OCI-LY7 (cell line): ENCODE data around the gene TMEM273. TPM values are rescaled to one million over a fixed set of nuclear protein-coding genes. Genes with fewer than 3 reads are reported as not detected.

Experiments used
- BruUV-seq: library from RNA; stranded (reverse); fragments of 400-500 nt; replicated peaks from 2 replicates; lab custom pipeline; 2021; lab: Mats Ljungman, UMichigan
- CTCF ChIA-PET: fragments of 300-600 bp; sonication (Branson Sonifier 250); formaldehyde crosslinking; loops from one replicate; lab custom pipeline; 2022; ENCODE audit warnings: antibody characterized with exemption; ENCODE audit not compliant: unreplicated experiment; lab: Charles Lee
- POLR2A ChIA-PET: fragments of 300-600 bp; sonication (Branson Sonifier 250); formaldehyde crosslinking; loops from one replicate; lab custom pipeline; 2022; ENCODE audit warnings: antibody characterized with exemption; lab: Charles Lee
- DNase-seq: peaks from one replicate; pipeline ENCODE4 v3.0.0-alpha.2; 2015; ENCODE audit warnings: low spot score
- H2AFZ ChIP-seq: fragments of 200-600 bp; sonication (generic), shearing (Covaris generic); 2 replicates; pipeline ENCODE4 v1.6.1; 2014; ENCODE audit warnings: mild to moderate bottlenecking, antibody characterized with exemption, low read length, moderate library complexity
- H3K27ac ChIP-seq: fragments of 200-600 bp; sonication (generic); 2 replicates; pipeline ENCODE4 v1.5.1; 2014; ENCODE audit warnings: mixed run types, low read depth, mild to moderate bottlenecking, moderate library complexity, low read length, inconsistent platforms; ENCODE audit not compliant: poor library complexity, severe bottlenecking
- H3K36me3 ChIP-seq: fragments of 200-600 bp; sonication (generic); 2 replicates; pipeline ENCODE4 v1.6.1; 2014; ENCODE audit warnings: mild to moderate bottlenecking, antibody characterized with exemption, low read length, moderate library complexity, mixed read lengths; ENCODE audit not compliant: insufficient read depth
- H3K4me1 ChIP-seq: fragments of 200-600 bp; sonication (generic); 2 replicates; pipeline ENCODE4 v1.5.1; 2014; ENCODE audit warnings: mild to moderate bottlenecking, low read length; ENCODE audit not compliant: insufficient read depth, poor library complexity, severe bottlenecking
- H3K4me2 ChIP-seq: fragments of 200-600 bp; sonication (generic); 2 replicates; pipeline ENCODE4 v1.6.1; 2014; ENCODE audit warnings: mild to moderate bottlenecking, low read length
- H3K4me3 ChIP-seq: fragments of 200-600 bp; sonication (generic); 2 replicates; pipeline ENCODE4 v1.5.1; 2014; ENCODE audit warnings: mild to moderate bottlenecking, low read depth, low read length; ENCODE audit not compliant: poor library complexity, severe bottlenecking
- H3K79me2 ChIP-seq: fragments of 200-600 bp; sonication (generic); 2 replicates; pipeline ENCODE4 v1.6.1; 2016; ENCODE audit warnings: low read depth, mild to moderate bottlenecking, low read length, moderate library complexity, mixed read lengths; ENCODE audit not compliant: insufficient read depth
- H3K9me2 ChIP-seq: fragments of 200-600 bp; sonication (generic); 2 replicates; pipeline ENCODE4 v1.6.1; 2016; ENCODE audit warnings: mild to moderate bottlenecking, low read length, mixed read lengths; ENCODE audit not compliant: insufficient read depth
- H3K9me3 ChIP-seq: fragments of 200-600 bp; sonication (generic); 2 replicates; pipeline ENCODE4 v1.6.1; 2014; ENCODE audit warnings: mild to moderate bottlenecking, mixed run types, low read length, mixed read lengths
- H4K20me1 ChIP-seq: fragments of 200-600 bp; sonication (generic); 2 replicates; pipeline ENCODE4 v1.6.1; 2014; ENCODE audit warnings: mild to moderate bottlenecking, antibody characterized with exemption, low read length, moderate library complexity, mixed read lengths; ENCODE audit not compliant: insufficient read depth
- CTCF ChIP-seq: fragments of 200-600 bp; sonication (generic); conservative IDR thresholded peaks from 2 replicates; pipeline ENCODE4 v1.5.1; 2014; ENCODE audit warnings: mild to moderate bottlenecking, antibody characterized with exemption, low read length, moderate library complexity, mixed read lengths
- EZH2phosphoT487 ChIP-seq: fragments of 200-600 bp; sonication (generic); IDR thresholded peaks from 2 replicates; pipeline ENCODE4 v1.6.1; 2018; ENCODE audit warnings: low read depth, borderline replicate concordance, mild to moderate bottlenecking, mixed run types, antibody characterized with exemption, low read length, moderate library complexity, mixed read lengths
- intact Hi-C: fragments of 100-400 bp; cut with micrococcal nuclease; formaldehyde crosslinking; loops from one replicate; pipeline ENCODE4 v1.10.0; 2022; ENCODE audit not compliant: unreplicated experiment
- total RNA-seq, 2 experiments: library from RNA; depleted of rRNA in 1 of 2; stranded (reverse); fragments of >200 nt in 1 of 2; shearing (Covaris generic) in 1 of 2; gene quantifications; 2 replicates each; pipeline ENCODE4 v1.2.3, GENCODE V29; 2014 to 2022

Gene TMEM273
- total RNA-seq, 2 experiments from 2014 or later, result 0.82 to 1.8 TPM

DNA sequence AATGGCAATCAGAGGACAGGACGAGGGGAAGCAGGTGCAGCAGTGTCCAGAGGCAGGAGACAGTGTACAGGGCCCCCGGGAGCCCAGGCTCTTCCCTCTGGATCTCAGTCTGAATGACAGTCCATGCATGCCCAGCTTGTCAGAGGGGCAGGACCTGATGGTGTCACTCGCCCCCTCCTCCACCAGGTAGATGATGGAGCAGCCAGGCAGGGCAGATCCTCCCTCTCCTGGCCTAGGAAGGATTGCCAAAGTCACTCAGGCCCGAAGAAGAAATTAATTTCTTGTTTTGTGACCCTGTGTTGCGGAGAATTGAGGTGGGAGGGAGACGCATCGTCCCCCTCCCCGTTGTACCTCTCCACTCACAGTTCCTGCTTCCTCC lies 76.9 kb downstream of the TMEM273 start:
- H3K36me3 ChIP-seq, result no peaks in the 10 kb centered on the region
- peaks cover 4% of the 10 kb centered on the region for H3K4me1 ChIP-seq
- H3K79me2 ChIP-seq, result no peaks in the 10 kb centered on the region
- H3K4me3 ChIP-seq, result no peak overlapping the region
- BruUV-seq, result no TSS peak
- CTCF ChIA-PET, result no interaction called here
- H2AFZ ChIP-seq, result no peak overlapping the region
- no peak for TF ChIP-seq CTCF
- TF ChIP-seq EZH2phosphoT487, result no peak
- POLR2A ChIA-PET, result interaction anchor here (2.7 kb wide), 1 partner anchor 9 kb away, joined by 9 read pairs; no protein-coding TSS in a partner anchor
- no peaks in the 10 kb centered on the region for H3K9me3 ChIP-seq
- no peak for DNase-seq
- H3K9me2 ChIP-seq, result no peaks in the 10 kb centered on the region
- intact Hi-C loops, result no loop called here
- no peak overlapping the region for H3K27ac ChIP-seq
- H4K20me1 ChIP-seq, result no peaks in the 10 kb centered on the region
- no peak overlapping the region for H3K4me2 ChIP-seq

- ChIA-PET CTCF (no interaction called here), POLR2A (interaction anchor here (1.6 to 2.7 kb wide), 2 partner anchors 9 to 12 kb away, joined by 4 to 9 read pairs; no protein-coding TSS in a partner anchor)
- H3K79me2 ChIP-seq, result no peaks in the 10 kb centered on the region
- H2AFZ ChIP-seq, result no peak overlapping the region
- BruUV-seq, result no TSS peak
- no peaks in the 10 kb centered on the region for H3K9me3 ChIP-seq
- H3K4me3 ChIP-seq, result no peak overlapping the region
- H3K36me3 ChIP-seq, result no peaks in the 10 kb centered on the region
- H3K27ac ChIP-seq, result no peak overlapping the region
- peaks cover 4% of the 10 kb centered on the region for H3K4me1 ChIP-seq
- no peak for DNase-seq
- no peaks in the 10 kb centered on the region for H4K20me1 ChIP-seq
- TF ChIP-seq CTCF, result no peak
- TF ChIP-seq EZH2phosphoT487, result no peak
- no peaks in the 10 kb centered on the region for H3K9me2 ChIP-seq
- no peak overlapping the region for H3K4me2 ChIP-seq
- intact Hi-C loops, result no loop called here
Measured at GRCh38 chr10:49110684-49111319, 77.4 kb downstream of the TMEM273 start.

- DNase-seq, result no peak
- no peak overlapping the region for H3K4me3 ChIP-seq
- intact Hi-C loops, result no loop called here
- ChIA-PET CTCF (no interaction called here), POLR2A (interaction anchor here (1.6 to 2.7 kb wide), 2 partner anchors 10 to 11 kb away, joined by 4 to 9 read pairs; no protein-coding TSS in a partner anchor)
- H3K27ac ChIP-seq, result no peak overlapping the region
- no peaks in the 10 kb centered on the region for H3K79me2 ChIP-seq
- no peaks in the 10 kb centered on the region for H4K20me1 ChIP-seq
- H3K4me1 ChIP-seq, result peaks cover 4% of the 10 kb centered on the region
- no peaks in the 10 kb centered on the region for H3K36me3 ChIP-seq
- no peaks in the 10 kb centered on the region for H3K9me3 ChIP-seq
- H3K9me2 ChIP-seq, result no peaks in the 10 kb centered on the region
- no TSS peak for BruUV-seq
- H3K4me2 ChIP-seq, result no peak overlapping the region
- H2AFZ ChIP-seq, result no peak overlapping the region
- TF ChIP-seq CTCF (no peak), EZH2phosphoT487 (no peak)
Measured at GRCh38 chr10:49109669-49110340, 78.4 kb downstream of the TMEM273 start.
